ENCODE measurements around the gene NKAIN4. TPM values are rescaled to one million over a fixed set of nuclear protein-coding genes. Genes with fewer than 3 reads are reported as not detected.

Gene NKAIN4
- total RNA-seq, 1 experiment from 2014 or later, result not detected

DNA sequence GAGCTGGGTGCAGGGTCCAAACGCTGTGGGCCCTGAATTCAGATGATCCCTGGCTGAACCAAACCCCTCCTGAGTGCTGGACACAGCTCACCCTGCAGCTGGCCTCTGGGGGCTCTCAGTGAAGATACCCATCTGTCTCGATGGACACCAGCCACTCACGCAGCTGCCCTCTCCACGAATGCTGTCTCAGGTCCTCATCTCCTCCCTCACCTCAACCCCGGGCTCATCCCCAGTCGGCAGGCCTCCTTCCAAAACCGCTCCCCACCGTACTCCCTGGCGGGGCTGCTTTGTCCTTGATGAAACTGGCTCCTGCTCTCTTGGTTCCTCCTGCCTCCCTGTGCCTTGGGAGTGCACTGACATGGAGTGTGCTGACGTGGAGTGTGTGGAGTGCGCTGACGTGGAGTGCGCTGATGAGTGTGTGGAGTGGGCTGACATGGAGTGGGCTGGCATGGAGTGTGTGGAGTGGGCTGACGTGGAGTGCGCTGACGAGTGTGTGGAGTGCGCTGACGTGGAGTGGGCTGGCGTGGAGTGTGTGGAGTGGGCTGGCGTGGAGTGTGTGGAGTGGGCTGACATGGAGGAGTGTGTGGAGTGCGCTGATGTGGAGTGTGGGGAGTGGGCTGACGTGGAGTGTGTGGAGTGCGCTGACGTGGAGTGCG lies 34.3 kb downstream of the NKAIN4 start:
- Histone ChIP-seq H3K4me1 (ENCODE audit: insufficient read depth, low read length, poor library complexity, severe bottlenecking) (no peaks in the 10 kb centered on the region), H3K27ac (ENCODE audit: low read depth, low read length, poor library complexity, severe bottlenecking) (no peak overlapping the region), H3K4me3 (ENCODE audit: low read depth, low read length, poor library complexity, severe bottlenecking) (no peak overlapping the region), H3K27me3 (replicated peaks; ENCODE audit: insufficient read depth, low read depth, low read length, poor library complexity) (peaks cover 14% of the 10 kb centered on the region), H3K9me3 (ENCODE audit: low read depth, low read length, poor library complexity, severe bottlenecking) (no peaks in the 10 kb centered on the region), H3K36me3 (ENCODE audit: insufficient read depth, low read length, poor library complexity, severe bottlenecking) (no peaks in the 10 kb centered on the region)
- ChIA-PET POLR2A (ENCODE audit: low non-redundant PET) (no interaction called here), CTCF (no interaction called here)
- DNase-seq (ENCODE audit: low spot score), result no peak
- no TSS peak for BruUV-seq (replicated peaks)
- intact Hi-C loops (cut with micrococcal nuclease; ENCODE audit: unreplicated experiment), result no loop called here
- no peak for TF ChIP-seq EZH2 (IDR thresholded peaks at IDR 0.05; ENCODE audit: borderline replicate concordance, low read depth, low read length, poor library complexity, severe bottlenecking)
- TF ChIP-seq, protein P1, sequence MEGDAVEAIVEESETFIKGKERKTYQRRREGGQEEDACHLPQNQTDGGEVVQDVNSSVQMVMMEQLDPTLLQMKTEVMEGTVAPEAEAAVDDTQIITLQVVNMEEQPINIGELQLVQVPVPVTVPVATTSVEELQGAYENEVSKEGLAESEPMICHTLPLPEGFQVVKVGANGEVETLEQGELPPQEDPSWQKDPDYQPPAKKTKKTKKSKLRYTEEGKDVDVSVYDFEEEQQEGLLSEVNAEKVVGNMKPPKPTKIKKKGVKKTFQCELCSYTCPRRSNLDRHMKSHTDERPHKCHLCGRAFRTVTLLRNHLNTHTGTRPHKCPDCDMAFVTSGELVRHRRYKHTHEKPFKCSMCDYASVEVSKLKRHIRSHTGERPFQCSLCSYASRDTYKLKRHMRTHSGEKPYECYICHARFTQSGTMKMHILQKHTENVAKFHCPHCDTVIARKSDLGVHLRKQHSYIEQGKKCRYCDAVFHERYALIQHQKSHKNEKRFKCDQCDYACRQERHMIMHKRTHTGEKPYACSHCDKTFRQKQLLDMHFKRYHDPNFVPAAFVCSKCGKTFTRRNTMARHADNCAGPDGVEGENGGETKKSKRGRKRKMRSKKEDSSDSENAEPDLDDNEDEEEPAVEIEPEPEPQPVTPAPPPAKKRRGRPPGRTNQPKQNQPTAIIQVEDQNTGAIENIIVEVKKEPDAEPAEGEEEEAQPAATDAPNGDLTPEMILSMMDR (conservative IDR thresholded peaks at IDR 0.05; ENCODE audit: low read depth, low read length), result no peak

DNA sequence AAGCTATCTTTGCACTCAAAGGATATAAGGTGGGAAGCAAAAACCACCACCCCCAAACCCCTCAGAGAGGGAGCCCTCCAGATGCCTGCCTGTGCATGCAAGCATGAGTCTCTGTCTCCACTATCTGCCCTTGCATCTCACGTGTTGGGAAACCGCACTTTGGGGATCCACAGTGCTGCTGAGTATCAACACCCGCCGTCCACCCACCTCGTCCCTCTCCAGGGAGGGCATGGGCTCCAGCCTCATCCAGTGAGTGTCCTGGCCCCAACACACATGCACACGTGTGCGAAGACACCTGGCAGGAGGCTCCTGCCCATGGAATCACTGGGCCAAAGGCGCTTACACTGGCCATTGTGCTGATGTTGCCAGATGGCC lies 34.8 kb downstream of the NKAIN4 start:
- CTCF ChIA-PET, result no interaction called here
- no TSS peak for BruUV-seq (replicated peaks)
- intact Hi-C loops (cut with micrococcal nuclease; ENCODE audit: unreplicated experiment), result no loop called here

DNA sequence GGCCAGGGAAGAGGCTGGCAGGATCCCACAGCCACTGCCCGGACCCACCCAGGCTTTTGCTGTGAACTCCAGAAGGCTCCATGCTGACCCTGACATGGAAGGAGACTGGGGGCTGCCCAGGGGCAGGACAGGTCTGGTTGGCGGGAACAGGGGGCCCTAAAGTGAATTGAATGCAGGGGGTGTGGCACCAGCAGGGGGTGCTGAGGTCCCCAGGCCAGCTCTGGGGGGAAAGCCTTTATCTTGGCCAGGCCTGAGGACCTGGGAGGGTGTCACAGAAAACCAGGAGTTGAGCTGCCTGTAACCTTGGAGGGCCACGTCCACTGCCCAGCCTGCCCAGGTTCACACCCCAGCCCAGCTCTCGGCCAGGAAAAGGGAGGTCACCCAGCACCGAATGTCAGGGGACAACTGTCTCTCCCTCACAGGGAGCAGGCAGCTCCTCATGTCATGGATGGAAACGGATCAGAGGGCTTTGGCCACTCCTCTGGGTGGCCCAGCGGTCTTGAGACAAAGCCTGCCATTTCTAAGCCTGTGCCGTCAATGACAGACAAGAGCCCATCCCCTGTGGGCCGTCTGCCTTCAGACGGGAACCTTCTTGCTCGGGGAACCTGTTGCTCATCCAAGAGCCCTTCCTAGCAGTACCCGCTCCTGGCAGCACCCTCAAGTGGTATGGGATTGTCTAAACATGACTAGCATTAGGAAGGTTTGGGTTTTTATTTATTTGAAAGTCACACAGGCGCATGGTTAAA lies 35.4 kb downstream of the NKAIN4 start:
- Histone ChIP-seq H3K4me3 (ENCODE audit: low read depth, low read length, poor library complexity, severe bottlenecking) (no peak overlapping the region), H3K27me3 (replicated peaks; ENCODE audit: insufficient read depth, low read depth, low read length, poor library complexity) (peaks cover 14% of the 10 kb centered on the region), H3K4me1 (ENCODE audit: insufficient read depth, low read length, poor library complexity, severe bottlenecking) (no peaks in the 10 kb centered on the region), H3K9me3 (ENCODE audit: low read depth, low read length, poor library complexity, severe bottlenecking) (no peaks in the 10 kb centered on the region), H3K36me3 (ENCODE audit: insufficient read depth, low read length, poor library complexity, severe bottlenecking) (peaks cover 9% of the 10 kb centered on the region), H3K27ac (ENCODE audit: low read depth, low read length, poor library complexity, severe bottlenecking) (no peak overlapping the region)
- POLR2A ChIA-PET (ENCODE audit: low non-redundant PET), result no interaction called here
- intact Hi-C loops (cut with micrococcal nuclease; ENCODE audit: unreplicated experiment), result no loop called here
- DNase-seq (ENCODE audit: low spot score), result no peak
- BruUV-seq (replicated peaks), result no TSS peak
- no peak for TF ChIP-seq EZH2 (IDR thresholded peaks at IDR 0.05; ENCODE audit: borderline replicate concordance, low read depth, low read length, poor library complexity, severe bottlenecking)
- TF ChIP-seq, protein P1 (conservative IDR thresholded peaks at IDR 0.05; ENCODE audit: low read depth, low read length), result no peak
- CTCF ChIA-PET, result no interaction called here

More for the DNA sequence above, 34.8 kb downstream of the NKAIN4 start:
- no peak for DNase-seq (ENCODE audit: low spot score)
- no peak overlapping the region for H3K4me3 ChIP-seq (ENCODE audit: low read depth, low read length, poor library complexity, severe bottlenecking)
- H3K27me3 ChIP-seq (replicated peaks; ENCODE audit: insufficient read depth, low read depth, low read length, poor library complexity), result peaks cover 14% of the 10 kb centered on the region
- no peaks in the 10 kb centered on the region for H3K9me3 ChIP-seq (ENCODE audit: low read depth, low read length, poor library complexity, severe bottlenecking)
- TF ChIP-seq, protein P1 (conservative IDR thresholded peaks at IDR 0.05; ENCODE audit: low read depth, low read length), result no peak
- no peak for TF ChIP-seq EZH2 (IDR thresholded peaks at IDR 0.05; ENCODE audit: borderline replicate concordance, low read depth, low read length, poor library complexity, severe bottlenecking)
- no peaks in the 10 kb centered on the region for H3K4me1 ChIP-seq (ENCODE audit: insufficient read depth, low read length, poor library complexity, severe bottlenecking)
- POLR2A ChIA-PET (ENCODE audit: low non-redundant PET), result no interaction called here
- H3K27ac ChIP-seq (ENCODE audit: low read depth, low read length, poor library complexity, severe bottlenecking), result no peak overlapping the region
- H3K36me3 ChIP-seq (ENCODE audit: insufficient read depth, low read length, poor library complexity, severe bottlenecking), result peaks cover 3% of the 10 kb centered on the region

Measured in A673 (cell line).